ENCODE results near the gene HINT3.

DNA sequence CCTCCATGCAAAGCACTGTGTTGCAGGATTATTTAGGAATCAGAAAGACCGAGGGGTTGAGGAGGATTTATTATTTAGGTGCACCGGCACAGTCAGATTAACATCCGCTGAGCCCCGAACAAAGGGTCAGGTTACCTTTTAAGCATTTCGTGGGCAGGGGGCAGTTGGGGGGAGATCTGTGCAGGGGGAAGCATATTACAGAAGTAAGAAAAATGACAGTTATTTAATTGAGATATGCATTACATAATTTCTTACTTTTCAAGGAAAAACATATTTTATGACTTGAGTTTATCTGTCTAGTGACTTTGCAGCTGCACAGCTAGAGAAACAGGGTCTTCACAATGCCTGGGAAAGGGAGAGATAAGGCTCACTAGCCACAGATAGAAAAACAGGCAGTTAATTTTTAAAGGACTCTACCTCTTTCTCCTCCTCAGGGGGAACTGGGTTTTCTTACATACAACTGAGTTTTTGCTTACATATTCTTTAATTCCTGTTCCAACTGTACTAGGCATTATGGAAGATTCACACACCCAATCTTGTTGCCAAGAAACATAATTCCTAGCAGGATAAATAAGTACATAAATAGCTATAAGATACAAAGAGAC, 1.7 kb upstream of the HINT3 start:
- TF ChIP-seq, protein P1, sequence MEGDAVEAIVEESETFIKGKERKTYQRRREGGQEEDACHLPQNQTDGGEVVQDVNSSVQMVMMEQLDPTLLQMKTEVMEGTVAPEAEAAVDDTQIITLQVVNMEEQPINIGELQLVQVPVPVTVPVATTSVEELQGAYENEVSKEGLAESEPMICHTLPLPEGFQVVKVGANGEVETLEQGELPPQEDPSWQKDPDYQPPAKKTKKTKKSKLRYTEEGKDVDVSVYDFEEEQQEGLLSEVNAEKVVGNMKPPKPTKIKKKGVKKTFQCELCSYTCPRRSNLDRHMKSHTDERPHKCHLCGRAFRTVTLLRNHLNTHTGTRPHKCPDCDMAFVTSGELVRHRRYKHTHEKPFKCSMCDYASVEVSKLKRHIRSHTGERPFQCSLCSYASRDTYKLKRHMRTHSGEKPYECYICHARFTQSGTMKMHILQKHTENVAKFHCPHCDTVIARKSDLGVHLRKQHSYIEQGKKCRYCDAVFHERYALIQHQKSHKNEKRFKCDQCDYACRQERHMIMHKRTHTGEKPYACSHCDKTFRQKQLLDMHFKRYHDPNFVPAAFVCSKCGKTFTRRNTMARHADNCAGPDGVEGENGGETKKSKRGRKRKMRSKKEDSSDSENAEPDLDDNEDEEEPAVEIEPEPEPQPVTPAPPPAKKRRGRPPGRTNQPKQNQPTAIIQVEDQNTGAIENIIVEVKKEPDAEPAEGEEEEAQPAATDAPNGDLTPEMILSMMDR (IDR thresholded peaks at IDR 0.05 in 2 of 3, conservative IDR thresholded peaks at IDR 0.05 in 1 of 3; ENCODE audit: borderline replicate concordance in 1 of 3, insufficient read depth in 1 of 3, low read depth in 2 of 3, low read length in 2 of 3) = no peak
- TF ChIP-seq YY1 (IDR thresholded peaks at IDR 0.05; ENCODE audit: extremely low read depth, insufficient replicate concordance, low read depth, low read length) = no peak
- TF ChIP-seq, protein P2, sequence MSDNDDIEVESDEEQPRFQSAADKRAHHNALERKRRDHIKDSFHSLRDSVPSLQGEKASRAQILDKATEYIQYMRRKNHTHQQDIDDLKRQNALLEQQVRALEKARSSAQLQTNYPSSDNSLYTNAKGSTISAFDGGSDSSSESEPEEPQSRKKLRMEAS (IDR thresholded peaks at IDR 0.05) = no peak
- TF ChIP-seq EZH2 (IDR thresholded peaks at IDR 0.05) = no peak
- no peak for TF ChIP-seq POLR2A (IDR thresholded peaks at IDR 0.05; ENCODE audit: borderline replicate concordance, extremely low read depth, insufficient read depth, insufficient read length)
- no peak for TF ChIP-seq JUND (IDR thresholded peaks at IDR 0.05)
